ENCODE data around the gene REG1B. TPM values are rescaled to one million over a fixed set of nuclear protein-coding genes. Genes with fewer than 3 reads are reported as not detected.

The REG1B gene
- total and polyA plus RNA-seq, 2 donors (not counting 3 experiments of a cell fraction or from before 2014, with no cell fraction given), result not detected

DNA sequence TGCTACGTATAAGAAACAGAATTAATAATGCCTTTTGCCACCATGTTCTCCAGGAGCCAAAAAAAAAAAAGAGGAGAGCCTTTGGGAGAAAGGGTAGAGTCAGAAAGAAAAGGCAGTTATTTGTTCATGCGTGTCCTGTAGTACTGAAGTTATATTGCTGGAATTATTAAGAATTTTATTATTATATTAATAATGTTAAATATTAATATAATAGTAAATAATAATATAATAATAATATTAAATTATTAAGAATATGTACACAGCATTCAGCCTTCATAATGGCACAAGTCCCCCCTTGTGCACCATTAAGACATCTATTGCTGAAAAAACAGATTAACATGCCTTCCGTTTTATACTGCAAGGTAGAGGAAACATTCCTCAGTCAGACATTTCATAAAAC, 40.6 kb upstream of the REG1B start:
- no peak overlapping the region for H3K4me2 ChIP-seq (ENCODE audit: insufficient read depth, low read length)
- no peaks in the 10 kb centered on the region for H3K4me1 ChIP-seq (ENCODE audit: control insufficient read depth, extremely low read depth, insufficient read depth, low read length)
- intact Hi-C loops (cut with micrococcal nuclease) (no loop called here), dilution Hi-C loops (cut with MboI; ENCODE audit: extremely low pct_ligation_motif_present, low sequenced_read_pairs) (no loop called here)
- H3K4me3 ChIP-seq (replicated peaks in 1 of 3; ENCODE audit: insufficient read depth in 1 of 3, low read depth in 1 of 3, low read length in 3 of 3), result no peak overlapping the region
- TF ChIP-seq MYC (IDR thresholded peaks at IDR 0.05; ENCODE audit: low read depth, low read length) (no peak), FOS (IDR thresholded peaks at IDR 0.05; ENCODE audit: borderline replicate concordance, insufficient read depth, low read length) (no peak), POLR2A (IDR thresholded peaks at IDR 0.05; ENCODE audit: low read depth, low read length) (no peak), GATA2 (IDR thresholded peaks at IDR 0.05; ENCODE audit: insufficient read depth, insufficient read length, low read depth, low read length) (no peak), POLR2AphosphoS5 (IDR thresholded peaks at IDR 0.05; ENCODE audit: insufficient read depth, low read depth, low read length) (no peak)
- TF ChIP-seq, protein P1, sequence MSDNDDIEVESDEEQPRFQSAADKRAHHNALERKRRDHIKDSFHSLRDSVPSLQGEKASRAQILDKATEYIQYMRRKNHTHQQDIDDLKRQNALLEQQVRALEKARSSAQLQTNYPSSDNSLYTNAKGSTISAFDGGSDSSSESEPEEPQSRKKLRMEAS (IDR thresholded peaks at IDR 0.05; ENCODE audit: insufficient read depth, insufficient read length), result no peak
- TF ChIP-seq, protein P2, sequence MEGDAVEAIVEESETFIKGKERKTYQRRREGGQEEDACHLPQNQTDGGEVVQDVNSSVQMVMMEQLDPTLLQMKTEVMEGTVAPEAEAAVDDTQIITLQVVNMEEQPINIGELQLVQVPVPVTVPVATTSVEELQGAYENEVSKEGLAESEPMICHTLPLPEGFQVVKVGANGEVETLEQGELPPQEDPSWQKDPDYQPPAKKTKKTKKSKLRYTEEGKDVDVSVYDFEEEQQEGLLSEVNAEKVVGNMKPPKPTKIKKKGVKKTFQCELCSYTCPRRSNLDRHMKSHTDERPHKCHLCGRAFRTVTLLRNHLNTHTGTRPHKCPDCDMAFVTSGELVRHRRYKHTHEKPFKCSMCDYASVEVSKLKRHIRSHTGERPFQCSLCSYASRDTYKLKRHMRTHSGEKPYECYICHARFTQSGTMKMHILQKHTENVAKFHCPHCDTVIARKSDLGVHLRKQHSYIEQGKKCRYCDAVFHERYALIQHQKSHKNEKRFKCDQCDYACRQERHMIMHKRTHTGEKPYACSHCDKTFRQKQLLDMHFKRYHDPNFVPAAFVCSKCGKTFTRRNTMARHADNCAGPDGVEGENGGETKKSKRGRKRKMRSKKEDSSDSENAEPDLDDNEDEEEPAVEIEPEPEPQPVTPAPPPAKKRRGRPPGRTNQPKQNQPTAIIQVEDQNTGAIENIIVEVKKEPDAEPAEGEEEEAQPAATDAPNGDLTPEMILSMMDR (IDR thresholded peaks at IDR 0.05; ENCODE audit: extremely low read depth in 1 of 2, insufficient read depth in 1 of 2, low read depth in 1 of 2, low read length in 2 of 2), result no peak
- H3K36me3 ChIP-seq (ENCODE audit: control insufficient read depth in 2 of 2, extremely low read depth in 1 of 2, insufficient read depth in 2 of 2, low read length in 2 of 2), result no peaks in the 10 kb centered on the region
- no peaks in the 10 kb centered on the region for H3K79me2 ChIP-seq (ENCODE audit: control insufficient read depth, insufficient read depth, low read length)
- no peaks in the 10 kb centered on the region for H4K20me1 ChIP-seq (replicated peaks; ENCODE audit: control insufficient read depth, extremely low read depth, insufficient read depth, low read length)
- DNase-seq (ENCODE audit: low read depth, low spot score), result no peak
- no peak overlapping the region for H3K9ac ChIP-seq (replicated peaks; ENCODE audit: extremely low read depth, insufficient read depth, low read length)
- no peaks in the 10 kb centered on the region for H3K27me3 ChIP-seq (ENCODE audit: control insufficient read depth in 2 of 2, insufficient read depth in 2 of 2, low read length in 2 of 2)
- H2AFZ ChIP-seq (ENCODE audit: low read depth, low read length), result no peak overlapping the region
- H3K27ac ChIP-seq (ENCODE audit: insufficient read depth, low read depth, low read length), result no peak overlapping the region
- peaks cover 8% of the 10 kb centered on the region for H3K9me3 ChIP-seq (replicated peaks; ENCODE audit: control insufficient read depth, insufficient read depth, low read length)
- no peak for FAIRE-seq
- CTCF ChIA-PET, result no interaction called here
- POLR2A ChIA-PET, result no interaction called here
- BruUV-seq (replicated peaks), result no TSS peak
- no peaks in the 10 kb centered on the region for H3K9me1 ChIP-seq (replicated peaks; ENCODE audit: control insufficient read depth, extremely low read depth, insufficient read depth, low read length)

- no peak overlapping the region for H3K4me2 ChIP-seq (ENCODE audit: insufficient read depth, low read length)
- no peaks in the 10 kb centered on the region for H3K79me2 ChIP-seq (ENCODE audit: control insufficient read depth, insufficient read depth, low read length)
- no peaks in the 10 kb centered on the region for H4K20me1 ChIP-seq (replicated peaks; ENCODE audit: control insufficient read depth, extremely low read depth, insufficient read depth, low read length)
- no peaks in the 10 kb centered on the region for H3K36me3 ChIP-seq (ENCODE audit: control insufficient read depth in 2 of 2, extremely low read depth in 1 of 2, insufficient read depth in 2 of 2, low read length in 2 of 2)
- H3K9me1 ChIP-seq (replicated peaks; ENCODE audit: control insufficient read depth, extremely low read depth, insufficient read depth, low read length), result no peaks in the 10 kb centered on the region
- H3K27me3 ChIP-seq (ENCODE audit: control insufficient read depth in 2 of 2, insufficient read depth in 2 of 2, low read length in 2 of 2), result no peaks in the 10 kb centered on the region
- BruUV-seq (replicated peaks), result no TSS peak
- CTCF ChIA-PET, result no interaction called here
- no peak overlapping the region for H3K27ac ChIP-seq (ENCODE audit: insufficient read depth, low read depth, low read length)
- intact Hi-C loops (cut with micrococcal nuclease) (no loop called here), dilution Hi-C loops (cut with MboI; ENCODE audit: extremely low pct_ligation_motif_present, low sequenced_read_pairs) (no loop called here)
- H3K9ac ChIP-seq (replicated peaks; ENCODE audit: extremely low read depth, insufficient read depth, low read length), result no peak overlapping the region
- DNase-seq (ENCODE audit: low read depth, low spot score), result no peak
- peaks cover 1% of the 10 kb centered on the region for H3K9me3 ChIP-seq (replicated peaks; ENCODE audit: control insufficient read depth, insufficient read depth, low read length)
- POLR2A ChIA-PET, result no interaction called here
- H3K4me1 ChIP-seq (ENCODE audit: control insufficient read depth, extremely low read depth, insufficient read depth, low read length), result no peaks in the 10 kb centered on the region
- H3K4me3 ChIP-seq (replicated peaks in 1 of 3; ENCODE audit: insufficient read depth in 1 of 3, low read depth in 1 of 3, low read length in 3 of 3), result no peak overlapping the region
- TF ChIP-seq, protein P1 (IDR thresholded peaks at IDR 0.05; ENCODE audit: insufficient read depth, insufficient read length), result no peak
- TF ChIP-seq POLR2A (IDR thresholded peaks at IDR 0.05; ENCODE audit: low read depth, low read length), result no peak
- no peak for TF ChIP-seq JUN (IDR thresholded peaks at IDR 0.05; ENCODE audit: borderline replicate concordance, insufficient read depth, insufficient read length, low read depth)
- TF ChIP-seq POLR2AphosphoS5 (IDR thresholded peaks at IDR 0.05; ENCODE audit: insufficient read depth, low read depth, low read length), result no peak
- no peak for TF ChIP-seq EZH2 (IDR thresholded peaks at IDR 0.05; ENCODE audit: borderline replicate concordance, low read depth, low read length, severe bottlenecking)
- TF ChIP-seq FOS (IDR thresholded peaks at IDR 0.05; ENCODE audit: borderline replicate concordance, insufficient read depth, low read length), result no peak
- TF ChIP-seq MYC (IDR thresholded peaks at IDR 0.05; ENCODE audit: low read depth, low read length), result no peak
- TF ChIP-seq GATA2 (IDR thresholded peaks at IDR 0.05; ENCODE audit: insufficient read depth, insufficient read length, low read depth, low read length), result no peak
- TF ChIP-seq, protein P2 (IDR thresholded peaks at IDR 0.05; ENCODE audit: extremely low read depth in 1 of 2, insufficient read depth in 1 of 2, low read depth in 1 of 2, low read length in 2 of 2), result no peak
- H2AFZ ChIP-seq (ENCODE audit: low read depth, low read length), result no peak overlapping the region
- no peak for FAIRE-seq
Measured at GRCh38 chr2:79125721-79125985, 37.9 kb upstream of the REG1B start.
